Smooth muscle cell (in vitro differentiated cells): ENCODE measurements around the gene RAP1GAP2. TPM values are rescaled to one million over a fixed set of nuclear protein-coding genes. Genes with fewer than 3 reads are reported as not detected.

ENCODE experiments used
- DNase-seq: peaks from one replicate; lab custom pipeline; 2025; ENCODE audit not compliant: unreplicated experiment; lab: John Stamatoyannopoulos, UW
- H2AFZ ChIP-seq: fragments of 200-600 bp; sonication (generic); 2 replicates; pipeline ENCODE4 v1.6.0; 2016; ENCODE audit warnings: antibody characterized with exemption, low read depth, mild to moderate bottlenecking
- H3F3A ChIP-seq: fragments of 200-600 bp; sonication (generic); 2 replicates; pipeline ENCODE4 v1.6.0; 2017; ENCODE audit warnings: antibody characterized with exemption, low read depth
- H3K27ac ChIP-seq: fragments of 200-600 bp; sonication (generic); 2 replicates; pipeline ENCODE4 v1.5.1; 2016; ENCODE audit warnings: low read depth, mild to moderate bottlenecking
- H3K27me3 ChIP-seq: fragments of 200-600 bp; sonication (generic); 2 replicates; pipeline ENCODE4 v1.6.1; 2016; ENCODE audit warnings: low read depth, mild to moderate bottlenecking
- H3K36me3 ChIP-seq: fragments of 200-600 bp; sonication (generic); 2 replicates; pipeline ENCODE4 v1.5.1; 2016; ENCODE audit warnings: low read depth
- H3K4me1 ChIP-seq: fragments of 200-600 bp; sonication (generic); 2 replicates; pipeline ENCODE4 v1.5.1; 2016; ENCODE audit warnings: low read depth
- H3K4me2 ChIP-seq: fragments of 200-600 bp; sonication (generic); 2 replicates; pipeline ENCODE4 v1.6.0; 2016; ENCODE audit warnings: mild to moderate bottlenecking
- H3K4me3 ChIP-seq: fragments of 200-600 bp; sonication (generic); 2 replicates; pipeline ENCODE4 v1.5.1; 2016; ENCODE audit warnings: mild to moderate bottlenecking
- H3K79me2 ChIP-seq: fragments of 200-600 bp; sonication (generic); 2 replicates; pipeline ENCODE4 v1.6.0; 2016; ENCODE audit warnings: low read depth, mild to moderate bottlenecking
- H3K9ac ChIP-seq: fragments of 200-600 bp; sonication (generic); 2 replicates; pipeline ENCODE4 v1.6.0; 2016; ENCODE audit warnings: low read depth
- H3K9me3 ChIP-seq: fragments of 200-600 bp; sonication (generic); replicated peaks from 2 replicates; pipeline ENCODE4 v1.5.1; 2016; ENCODE audit warnings: low read depth
- H4K20me1 ChIP-seq: fragments of 200-600 bp; sonication (generic); 2 replicates; pipeline ENCODE4 v1.6.0; 2016; ENCODE audit warnings: low read depth
- WGBS: methylation state at CpG from one replicate; pipeline ENCODE4 v1.1.7; 2016; ENCODE audit warnings: low lambda C conversion rate; 5-methylcytosine and 5-hydroxymethylcytosine counted together
- polyA plus RNA-seq: library from polyadenylated mRNA; unstranded; fragments of >200 nt; fragmentation: Nextera tagmentation; extraction: Ambion mirVana; gene quantifications from 2 replicates; pipeline ENCODE4 v1.2.1, GENCODE V29; 2016
- total RNA-seq: library from RNA; depleted of rRNA; stranded (reverse); fragments of >200 nt; gene quantifications from 2 replicates; pipeline ENCODE4 v1.2.3, GENCODE V29; 2014
- TF ChIP-seq, protein P1 (sequence below): fragments of 200-600 bp; sonication (generic); IDR thresholded peaks from 2 replicates; pipeline ENCODE4 v1.5.1; 2017; ENCODE audit warnings: borderline replicate concordance, mild to moderate bottlenecking, antibody characterized with exemption; ENCODE audit not compliant: insufficient read depth, poor library complexity, severe bottlenecking

RAP1GAP2 gene
- total and polyA plus RNA-seq, 2 experiments from 2014 or later: 0.31 to 0.99 TPM

DNA sequence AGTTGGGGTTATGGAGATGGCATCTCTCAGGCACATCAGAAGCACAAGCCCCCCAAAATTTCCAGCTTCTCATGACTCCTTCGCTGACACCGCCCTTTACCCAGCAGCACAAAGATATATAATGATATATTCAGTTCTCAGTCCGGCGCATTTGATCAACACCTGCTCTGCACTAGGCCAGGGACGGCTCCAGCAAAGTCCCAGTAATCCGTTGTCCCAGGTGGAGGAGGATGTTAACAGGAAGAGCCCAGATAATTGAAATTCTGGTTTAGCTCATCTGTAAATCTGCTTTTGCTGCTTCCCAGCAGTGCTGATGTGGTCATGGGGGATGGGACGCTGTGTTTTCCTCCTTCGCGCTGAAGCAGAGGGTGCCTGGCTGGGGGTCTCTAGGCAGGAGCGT, 135.6 kb downstream of the RAP1GAP2 start:
- WGBS: 93% methylated on average over 10 of the region's 10 CpGs
- no peak overlapping the region for H3K4me2 ChIP-seq
- TF ChIP-seq, protein P1, sequence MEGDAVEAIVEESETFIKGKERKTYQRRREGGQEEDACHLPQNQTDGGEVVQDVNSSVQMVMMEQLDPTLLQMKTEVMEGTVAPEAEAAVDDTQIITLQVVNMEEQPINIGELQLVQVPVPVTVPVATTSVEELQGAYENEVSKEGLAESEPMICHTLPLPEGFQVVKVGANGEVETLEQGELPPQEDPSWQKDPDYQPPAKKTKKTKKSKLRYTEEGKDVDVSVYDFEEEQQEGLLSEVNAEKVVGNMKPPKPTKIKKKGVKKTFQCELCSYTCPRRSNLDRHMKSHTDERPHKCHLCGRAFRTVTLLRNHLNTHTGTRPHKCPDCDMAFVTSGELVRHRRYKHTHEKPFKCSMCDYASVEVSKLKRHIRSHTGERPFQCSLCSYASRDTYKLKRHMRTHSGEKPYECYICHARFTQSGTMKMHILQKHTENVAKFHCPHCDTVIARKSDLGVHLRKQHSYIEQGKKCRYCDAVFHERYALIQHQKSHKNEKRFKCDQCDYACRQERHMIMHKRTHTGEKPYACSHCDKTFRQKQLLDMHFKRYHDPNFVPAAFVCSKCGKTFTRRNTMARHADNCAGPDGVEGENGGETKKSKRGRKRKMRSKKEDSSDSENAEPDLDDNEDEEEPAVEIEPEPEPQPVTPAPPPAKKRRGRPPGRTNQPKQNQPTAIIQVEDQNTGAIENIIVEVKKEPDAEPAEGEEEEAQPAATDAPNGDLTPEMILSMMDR: no peak

DNA sequence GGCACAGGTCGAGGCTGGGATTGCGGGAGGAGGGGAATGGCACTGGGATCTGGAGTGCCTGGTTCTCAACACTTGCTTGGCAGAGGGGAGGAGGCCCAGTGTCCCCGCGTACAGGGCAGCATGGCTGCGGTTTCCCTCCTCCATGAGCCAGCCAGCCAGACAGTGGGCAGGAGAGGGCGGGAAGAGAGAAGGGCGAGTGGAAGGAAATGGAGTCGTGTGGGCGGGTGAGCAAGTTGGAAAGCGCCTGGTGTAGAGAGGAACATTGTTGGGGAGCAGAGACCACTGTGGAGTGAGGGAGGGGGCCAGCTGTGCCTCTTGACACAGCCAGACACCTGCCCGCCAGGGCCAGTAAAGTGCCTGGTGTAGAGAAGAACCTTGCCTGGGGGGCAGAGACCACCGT, 136.7 kb downstream of the RAP1GAP2 start:
- Histone ChIP-seq H3K27me3 (no peaks in the 10 kb centered on the region), H3K4me3 (no peak overlapping the region), H3K4me1 (peaks cover 3% of the 10 kb centered on the region), H3K27ac (no peak overlapping the region), H3K4me2 (no peak overlapping the region), H3F3A (no peaks in the 10 kb centered on the region), H3K79me2 (no peaks in the 10 kb centered on the region), H2AFZ (no peak overlapping the region), H3K9ac (no peak overlapping the region), H4K20me1 (no peaks in the 10 kb centered on the region), H3K9me3 (no peaks in the 10 kb centered on the region), H3K36me3 (no peaks in the 10 kb centered on the region)
- TF ChIP-seq, protein P1: no peak
- WGBS: 79% methylated on average over 10 of the region's 12 CpGs
- no peak for DNase-seq

More for the DNA sequence above, 135.6 kb downstream of the RAP1GAP2 start:
- Histone ChIP-seq H3K27ac (no peak overlapping the region), H3K9me3 (no peaks in the 10 kb centered on the region), H3K9ac (no peak overlapping the region), H3K36me3 (no peaks in the 10 kb centered on the region), H2AFZ (no peak overlapping the region), H4K20me1 (no peaks in the 10 kb centered on the region), H3K4me3 (no peak overlapping the region), H3K79me2 (no peaks in the 10 kb centered on the region), H3K27me3 (no peaks in the 10 kb centered on the region), H3F3A (no peaks in the 10 kb centered on the region), H3K4me1 (peaks cover 3% of the 10 kb centered on the region)
- DNase-seq: no peak

DNA sequence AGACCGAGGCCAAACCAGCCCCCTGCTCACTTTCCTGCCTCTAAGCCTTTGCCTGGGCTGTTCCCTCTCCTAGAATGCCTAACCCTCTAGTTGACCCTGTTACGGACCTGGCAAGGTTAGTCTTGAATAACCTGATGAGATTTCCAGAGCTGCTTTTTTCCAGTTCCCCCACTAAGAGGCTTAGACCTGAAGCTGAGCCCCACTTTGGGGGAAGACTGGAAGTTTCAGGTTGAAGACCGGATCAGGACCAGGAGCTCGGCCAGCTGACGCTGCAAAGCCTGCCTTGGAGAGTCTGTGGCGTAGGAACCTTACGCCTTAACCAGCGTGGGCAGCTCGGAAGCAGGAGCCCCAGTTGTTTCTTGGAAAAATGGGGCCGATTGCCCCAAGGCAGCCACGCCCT, 137.4 kb downstream of the RAP1GAP2 start:
- H2AFZ ChIP-seq: no peak overlapping the region
- H3F3A ChIP-seq: no peaks in the 10 kb centered on the region
- no peaks in the 10 kb centered on the region for H4K20me1 ChIP-seq
- H3K79me2 ChIP-seq: no peaks in the 10 kb centered on the region
- H3K4me2 ChIP-seq: no peak overlapping the region
- TF ChIP-seq, protein P1: no peak
- H3K36me3 ChIP-seq: no peaks in the 10 kb centered on the region
- no peak overlapping the region for H3K9ac ChIP-seq
- peaks cover 3% of the 10 kb centered on the region for H3K4me1 ChIP-seq
- H3K9me3 ChIP-seq: no peaks in the 10 kb centered on the region
- H3K27me3 ChIP-seq: no peaks in the 10 kb centered on the region
- H3K4me3 ChIP-seq: no peak overlapping the region
- WGBS: 95% methylated on average over 11 of the region's 11 CpGs
- no peak overlapping the region for H3K27ac ChIP-seq
- DNase-seq: no peak

DNA sequence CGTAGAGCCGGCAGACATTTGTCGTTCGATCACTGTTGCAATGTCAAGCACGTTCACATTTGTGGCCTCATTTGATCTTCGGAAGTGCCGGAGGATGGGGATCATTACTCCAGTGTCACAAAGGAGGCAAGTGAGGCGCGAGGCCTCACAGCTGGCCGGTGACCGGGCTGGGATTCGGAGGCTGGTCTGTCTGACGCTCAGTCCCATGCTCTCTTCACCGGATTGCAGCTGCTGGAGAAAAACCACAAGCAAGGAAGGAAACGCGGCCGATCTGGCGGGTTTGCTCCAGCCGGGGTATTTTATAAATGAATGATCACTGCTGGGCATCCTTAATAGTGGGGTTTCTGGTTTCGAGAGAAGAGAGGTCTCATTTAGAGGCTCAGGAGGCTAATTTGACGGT, 139.4 kb downstream of the RAP1GAP2 start:
- Histone ChIP-seq H3K9ac (no peak overlapping the region), H3K79me2 (no peaks in the 10 kb centered on the region), H3K27me3 (no peaks in the 10 kb centered on the region), H3K36me3 (no peaks in the 10 kb centered on the region), H3K4me1 (peaks cover 14% of the 10 kb centered on the region), H3K9me3 (no peaks in the 10 kb centered on the region), H2AFZ (no peak overlapping the region), H3K4me2 (no peak overlapping the region), H3K4me3 (no peak overlapping the region), H4K20me1 (no peaks in the 10 kb centered on the region), H3K27ac (no peak overlapping the region), H3F3A (no peaks in the 10 kb centered on the region)
- TF ChIP-seq, protein P1: no peak
- DNase-seq: no peak
- 96% methylated on average over 21 of the region's 21 CpGs for WGBS
